ENCODE results near the gene ARHGAP40. TPM values are rescaled to one million over a fixed set of nuclear protein-coding genes. Genes with fewer than 3 reads are reported as not detected.
A peak's percentile ranks its signal among the peaks of the same experiment; 100 is the strongest.

Gene ARHGAP40
- total and polyA plus RNA-seq, 2 of the 13 experiments (the other 11 are each of a cell fraction or from before 2014, with no cell fraction given): 0.75 to 2.1 TPM

DNA sequence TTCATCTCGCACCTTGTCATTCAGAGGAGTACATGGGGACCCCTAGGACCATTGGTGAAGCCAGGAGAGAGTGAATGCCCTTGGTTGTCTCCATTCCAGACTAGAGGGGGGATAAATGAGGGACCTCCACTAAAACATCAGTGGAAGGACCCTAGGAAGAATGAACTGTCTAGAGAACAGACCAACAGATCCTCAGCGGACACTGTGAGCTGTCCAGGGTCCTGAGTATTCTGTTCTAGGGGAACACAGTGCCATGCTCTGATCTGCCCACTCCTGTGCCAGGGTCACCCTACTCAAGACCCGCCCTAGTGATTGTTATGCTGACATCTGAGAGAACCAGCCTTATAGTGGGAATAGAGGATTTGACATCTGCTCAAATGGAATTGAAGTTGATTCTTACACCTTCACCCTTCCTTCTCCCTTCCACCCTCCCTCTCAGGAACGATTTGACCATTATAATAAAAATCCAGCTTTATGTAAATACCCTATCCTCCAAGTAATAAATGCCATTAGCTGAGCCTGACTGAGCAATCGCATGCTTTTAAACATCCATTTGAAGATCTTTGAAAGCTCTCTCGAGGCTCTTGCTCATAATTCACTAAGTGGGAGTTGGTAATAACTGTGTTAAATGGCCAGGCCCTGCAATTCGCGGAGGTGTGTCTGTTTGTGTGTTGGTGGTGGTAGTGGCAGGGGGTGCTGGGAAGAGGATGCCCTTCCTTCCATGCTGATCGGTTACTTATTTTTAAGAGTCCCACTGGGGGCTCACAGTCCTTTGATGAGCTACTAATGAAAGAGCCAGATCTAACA lies 79.1 kb downstream of the ARHGAP40 start (continued):
- TF ChIP-seq, protein P1, sequence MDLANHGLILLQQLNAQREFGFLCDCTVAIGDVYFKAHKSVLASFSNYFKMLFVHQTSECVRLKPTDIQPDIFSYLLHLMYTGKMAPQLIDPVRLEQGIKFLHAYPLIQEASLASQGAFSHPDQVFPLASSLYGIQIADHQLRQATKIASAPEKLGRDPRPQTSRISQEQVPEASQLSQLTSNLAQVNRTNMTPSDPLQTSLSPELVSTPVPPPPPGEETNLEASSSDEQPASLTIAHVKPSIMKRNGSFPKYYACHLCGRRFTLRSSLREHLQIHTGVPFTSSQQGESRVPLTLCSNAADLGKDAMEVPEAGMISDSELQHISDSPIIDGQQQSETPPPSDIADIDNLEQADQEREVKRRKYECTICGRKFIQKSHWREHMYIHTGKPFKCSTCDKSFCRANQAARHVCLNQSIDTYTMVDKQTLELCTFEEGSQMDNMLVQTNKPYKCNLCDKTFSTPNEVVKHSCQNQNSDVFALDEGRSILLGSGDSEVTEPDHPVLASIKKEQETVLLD (CRISPR knock-in tag; IDR thresholded peaks at IDR 0.05; ENCODE audit: low read depth): no peak
- no peak for TF ChIP-seq MAFF (IDR thresholded peaks at IDR 0.05; ENCODE audit: low read depth, low read length)
- no peak for TF ChIP-seq ADNP (CRISPR knock-in tag; IDR thresholded peaks at IDR 0.05)
- TF ChIP-seq, protein P2, sequence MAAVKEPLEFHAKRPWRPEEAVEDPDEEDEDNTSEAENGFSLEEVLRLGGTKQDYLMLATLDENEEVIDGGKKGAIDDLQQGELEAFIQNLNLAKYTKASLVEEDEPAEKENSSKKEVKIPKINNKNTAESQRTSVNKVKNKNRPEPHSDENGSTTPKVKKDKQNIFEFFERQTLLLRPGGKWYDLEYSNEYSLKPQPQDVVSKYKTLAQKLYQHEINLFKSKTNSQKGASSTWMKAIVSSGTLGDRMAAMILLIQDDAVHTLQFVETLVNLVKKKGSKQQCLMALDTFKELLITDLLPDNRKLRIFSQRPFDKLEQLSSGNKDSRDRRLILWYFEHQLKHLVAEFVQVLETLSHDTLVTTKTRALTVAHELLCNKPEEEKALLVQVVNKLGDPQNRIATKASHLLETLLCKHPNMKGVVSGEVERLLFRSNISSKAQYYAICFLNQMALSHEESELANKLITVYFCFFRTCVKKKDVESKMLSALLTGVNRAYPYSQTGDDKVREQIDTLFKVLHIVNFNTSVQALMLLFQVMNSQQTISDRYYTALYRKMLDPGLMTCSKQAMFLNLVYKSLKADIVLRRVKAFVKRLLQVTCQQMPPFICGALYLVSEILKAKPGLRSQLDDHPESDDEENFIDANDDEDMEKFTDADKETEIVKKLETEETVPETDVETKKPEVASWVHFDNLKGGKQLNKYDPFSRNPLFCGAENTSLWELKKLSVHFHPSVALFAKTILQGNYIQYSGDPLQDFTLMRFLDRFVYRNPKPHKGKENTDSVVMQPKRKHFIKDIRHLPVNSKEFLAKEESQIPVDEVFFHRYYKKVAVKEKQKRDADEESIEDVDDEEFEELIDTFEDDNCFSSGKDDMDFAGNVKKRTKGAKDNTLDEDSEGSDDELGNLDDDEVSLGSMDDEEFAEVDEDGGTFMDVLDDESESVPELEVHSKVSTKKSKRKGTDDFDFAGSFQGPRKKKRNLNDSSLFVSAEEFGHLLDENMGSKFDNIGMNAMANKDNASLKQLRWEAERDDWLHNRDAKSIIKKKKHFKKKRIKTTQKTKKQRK (IDR thresholded peaks at IDR 0.05; ENCODE audit: low read length): no peak
- no peak for TF ChIP-seq ZBTB8A (CRISPR knock-in tag; IDR thresholded peaks at IDR 0.05; ENCODE audit: borderline replicate concordance, low read depth)
- TF ChIP-seq SMAD9 (CRISPR knock-in tag; IDR thresholded peaks at IDR 0.05): no peak
- no peak for TF ChIP-seq ATRX (CRISPR knock-in tag; IDR thresholded peaks at IDR 0.05; ENCODE audit: borderline replicate concordance)
- no peak for TF ChIP-seq ZNF761 (CRISPR knock-in tag; conservative IDR thresholded peaks at IDR 0.05)
- TF ChIP-seq SPEN (CRISPR knock-in tag; IDR thresholded peaks at IDR 0.05; ENCODE audit: low read depth): no peak
- no peak for TF ChIP-seq ASH2L (IDR thresholded peaks at IDR 0.05; ENCODE audit: insufficient read length, low read depth, low read length)
- TF ChIP-seq EHMT2 (IDR thresholded peaks at IDR 0.05; ENCODE audit: borderline replicate concordance, low read depth, low read length): peak; percentile 99
- peak; percentile 81 for TF ChIP-seq ZSCAN21 (CRISPR knock-in tag; IDR thresholded peaks at IDR 0.05; ENCODE audit: borderline replicate concordance)
- TF ChIP-seq, protein P3, sequence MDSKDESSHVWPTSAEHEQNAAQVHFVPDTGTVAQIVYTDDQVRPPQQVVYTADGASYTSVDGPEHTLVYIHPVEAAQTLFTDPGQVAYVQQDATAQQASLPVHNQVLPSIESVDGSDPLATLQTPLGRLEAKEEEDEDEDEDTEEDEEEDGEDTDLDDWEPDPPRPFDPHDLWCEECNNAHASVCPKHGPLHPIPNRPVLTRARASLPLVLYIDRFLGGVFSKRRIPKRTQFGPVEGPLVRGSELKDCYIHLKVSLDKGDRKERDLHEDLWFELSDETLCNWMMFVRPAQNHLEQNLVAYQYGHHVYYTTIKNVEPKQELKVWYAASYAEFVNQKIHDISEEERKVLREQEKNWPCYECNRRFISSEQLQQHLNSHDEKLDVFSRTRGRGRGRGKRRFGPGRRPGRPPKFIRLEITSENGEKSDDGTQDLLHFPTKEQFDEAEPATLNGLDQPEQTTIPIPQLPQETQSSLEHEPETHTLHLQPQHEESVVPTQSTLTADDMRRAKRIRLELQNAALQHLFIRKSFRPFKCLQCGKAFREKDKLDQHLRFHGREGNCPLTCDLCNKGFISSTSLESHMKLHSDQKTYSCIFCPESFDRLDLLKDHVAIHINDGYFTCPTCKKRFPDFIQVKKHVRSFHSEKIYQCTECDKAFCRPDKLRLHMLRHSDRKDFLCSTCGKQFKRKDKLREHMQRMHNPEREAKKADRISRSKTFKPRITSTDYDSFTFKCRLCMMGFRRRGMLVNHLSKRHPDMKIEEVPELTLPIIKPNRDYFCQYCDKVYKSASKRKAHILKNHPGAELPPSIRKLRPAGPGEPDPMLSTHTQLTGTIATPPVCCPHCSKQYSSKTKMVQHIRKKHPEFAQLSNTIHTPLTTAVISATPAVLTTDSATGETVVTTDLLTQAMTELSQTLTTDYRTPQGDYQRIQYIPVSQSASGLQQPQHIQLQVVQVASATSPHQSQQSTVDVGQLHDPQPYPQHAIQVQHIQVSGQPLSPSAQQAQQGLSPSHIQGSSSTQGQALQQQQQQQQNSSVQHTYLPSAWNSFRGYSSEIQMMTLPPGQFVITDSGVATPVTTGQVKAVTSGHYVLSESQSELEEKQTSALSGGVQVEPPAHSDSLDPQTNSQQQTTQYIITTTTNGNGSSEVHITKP (CRISPR knock-in tag; IDR thresholded peaks at IDR 0.05; ENCODE audit: low read depth): peak; percentile 67; the same call in 1 of the 2 replicates
- no peak for TF ChIP-seq PCBP1 (IDR thresholded peaks at IDR 0.05; ENCODE audit: borderline replicate concordance, low read depth, low read length)
- TF ChIP-seq SIN3A (IDR thresholded peaks at IDR 0.05; ENCODE audit: borderline replicate concordance, low read depth, low read length): no peak
- no peak for TF ChIP-seq DPF2 (CRISPR knock-in tag; IDR thresholded peaks at IDR 0.05; ENCODE audit: borderline replicate concordance, low read depth)
- no peak for TF ChIP-seq CHCHD3 (CRISPR knock-in tag; IDR thresholded peaks at IDR 0.05)
- TF ChIP-seq, protein P4, sequence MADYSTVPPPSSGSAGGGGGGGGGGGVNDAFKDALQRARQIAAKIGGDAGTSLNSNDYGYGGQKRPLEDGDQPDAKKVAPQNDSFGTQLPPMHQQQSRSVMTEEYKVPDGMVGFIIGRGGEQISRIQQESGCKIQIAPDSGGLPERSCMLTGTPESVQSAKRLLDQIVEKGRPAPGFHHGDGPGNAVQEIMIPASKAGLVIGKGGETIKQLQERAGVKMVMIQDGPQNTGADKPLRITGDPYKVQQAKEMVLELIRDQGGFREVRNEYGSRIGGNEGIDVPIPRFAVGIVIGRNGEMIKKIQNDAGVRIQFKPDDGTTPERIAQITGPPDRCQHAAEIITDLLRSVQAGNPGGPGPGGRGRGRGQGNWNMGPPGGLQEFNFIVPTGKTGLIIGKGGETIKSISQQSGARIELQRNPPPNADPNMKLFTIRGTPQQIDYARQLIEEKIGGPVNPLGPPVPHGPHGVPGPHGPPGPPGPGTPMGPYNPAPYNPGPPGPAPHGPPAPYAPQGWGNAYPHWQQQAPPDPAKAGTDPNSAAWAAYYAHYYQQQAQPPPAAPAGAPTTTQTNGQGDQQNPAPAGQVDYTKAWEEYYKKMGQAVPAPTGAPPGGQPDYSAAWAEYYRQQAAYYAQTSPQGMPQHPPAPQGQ (CRISPR knock-in tag; IDR thresholded peaks at IDR 0.05; ENCODE audit: borderline replicate concordance): no peak
